ENCODE measurements around the gene SLITRK3. TPM values are rescaled to one million over a fixed set of nuclear protein-coding genes. Genes with fewer than 3 reads are reported as not detected.

SLITRK3 gene
- total RNA-seq, 1 donor from 2014 or later = 0.79 TPM

DNA sequence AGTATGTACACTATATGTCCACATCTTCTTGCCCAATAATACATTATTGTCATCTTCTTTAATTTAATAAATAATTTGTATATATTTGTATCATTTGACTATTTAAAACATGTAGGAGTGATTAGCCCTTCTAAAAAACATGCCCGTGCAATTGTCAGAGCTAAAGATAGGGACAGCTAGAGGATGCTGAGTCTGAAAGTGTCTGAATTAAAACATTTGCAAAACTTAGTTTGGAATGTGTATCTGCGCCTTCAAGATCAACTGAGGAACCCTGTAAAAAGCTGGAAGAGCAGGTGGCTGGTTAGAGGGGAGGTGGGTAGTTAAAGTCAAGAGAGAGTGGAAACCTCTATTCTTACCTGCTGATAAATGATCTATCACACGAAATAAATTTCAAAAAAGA, 4.7 kb downstream of the SLITRK3 start:
- Mint-ChIP-seq H3K36me3 (no peaks in the 10 kb centered on the region), H3K4me1 (peaks cover 25% of the 10 kb centered on the region), H3K9me3 (no peaks in the 10 kb centered on the region), H3K4me3 (no peak overlapping the region), H3K27me3 (ENCODE audit: insufficient read depth, low read depth) (peaks cover 18% of the 10 kb centered on the region), H3K27ac (no peak overlapping the region)
- no peak overlapping the region for H2AFZ ChIP-seq (replicated peaks)
- H3K4me2 ChIP-seq = no peak overlapping the region
- no peaks in the 10 kb centered on the region for H3K36me3 ChIP-seq
- no peak overlapping the region for H3K4me3 ChIP-seq
- peaks cover 34% of the 10 kb centered on the region for H3K27me3 ChIP-seq
- H3K9me3 ChIP-seq (ENCODE audit: low read depth) = no peaks in the 10 kb centered on the region
- no peak overlapping the region for H3K27ac ChIP-seq
- no peak overlapping the region for H3K9ac ChIP-seq
- H4K20me1 ChIP-seq (ENCODE audit: low read depth) = peaks cover 6% of the 10 kb centered on the region
- H3K4me1 ChIP-seq = peaks cover 30% of the 10 kb centered on the region
- TF ChIP-seq EZH2phosphoT487 (IDR thresholded peaks at IDR 0.05) (no peak), EZH2 (IDR thresholded peaks at IDR 0.05) (no peak)
- TF ChIP-seq, protein P1, sequence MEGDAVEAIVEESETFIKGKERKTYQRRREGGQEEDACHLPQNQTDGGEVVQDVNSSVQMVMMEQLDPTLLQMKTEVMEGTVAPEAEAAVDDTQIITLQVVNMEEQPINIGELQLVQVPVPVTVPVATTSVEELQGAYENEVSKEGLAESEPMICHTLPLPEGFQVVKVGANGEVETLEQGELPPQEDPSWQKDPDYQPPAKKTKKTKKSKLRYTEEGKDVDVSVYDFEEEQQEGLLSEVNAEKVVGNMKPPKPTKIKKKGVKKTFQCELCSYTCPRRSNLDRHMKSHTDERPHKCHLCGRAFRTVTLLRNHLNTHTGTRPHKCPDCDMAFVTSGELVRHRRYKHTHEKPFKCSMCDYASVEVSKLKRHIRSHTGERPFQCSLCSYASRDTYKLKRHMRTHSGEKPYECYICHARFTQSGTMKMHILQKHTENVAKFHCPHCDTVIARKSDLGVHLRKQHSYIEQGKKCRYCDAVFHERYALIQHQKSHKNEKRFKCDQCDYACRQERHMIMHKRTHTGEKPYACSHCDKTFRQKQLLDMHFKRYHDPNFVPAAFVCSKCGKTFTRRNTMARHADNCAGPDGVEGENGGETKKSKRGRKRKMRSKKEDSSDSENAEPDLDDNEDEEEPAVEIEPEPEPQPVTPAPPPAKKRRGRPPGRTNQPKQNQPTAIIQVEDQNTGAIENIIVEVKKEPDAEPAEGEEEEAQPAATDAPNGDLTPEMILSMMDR (IDR thresholded peaks at IDR 0.05) = no peak
- peaks cover 28% of the 10 kb centered on the region for H3F3A ChIP-seq (ENCODE audit: low read depth)
- no peak for DNase-seq (ENCODE audit: low spot score)
- H3K79me2 ChIP-seq (ENCODE audit: low read depth) = no peaks in the 10 kb centered on the region

DNA sequence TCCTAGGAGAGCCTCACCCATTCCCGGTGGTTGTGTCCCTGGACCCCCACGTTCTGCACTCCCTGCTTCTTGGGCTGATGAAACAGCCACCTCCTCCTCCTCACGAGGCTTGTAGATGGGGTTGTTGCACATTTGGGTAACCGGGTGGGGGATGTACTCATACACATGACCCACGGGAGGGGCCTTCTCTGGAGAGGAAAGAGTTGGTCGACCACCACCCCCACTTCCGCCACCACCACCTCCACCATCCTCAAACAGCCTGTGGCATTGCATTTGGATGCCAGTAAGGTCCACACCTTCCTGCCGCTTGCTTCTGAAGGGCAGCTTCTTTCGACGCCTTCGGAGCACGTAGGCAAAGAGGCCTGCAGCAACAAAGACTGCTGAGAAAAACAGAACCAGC, 7.7 kb downstream of the SLITRK3 start:
- Histone ChIP-seq H4K20me1 (ENCODE audit: low read depth) (no peaks in the 10 kb centered on the region), H3K9ac (no peak overlapping the region), H3K4me3 (no peak overlapping the region), H3K27ac (no peak overlapping the region), H3K27me3 (peaks cover 4% of the 10 kb centered on the region), H3K4me1 (peaks cover 9% of the 10 kb centered on the region), H3K4me2 (no peak overlapping the region), H3F3A (ENCODE audit: low read depth) (peaks cover 10% of the 10 kb centered on the region), H3K9me3 (ENCODE audit: low read depth) (no peaks in the 10 kb centered on the region), H3K79me2 (ENCODE audit: low read depth) (no peaks in the 10 kb centered on the region), H3K36me3 (no peaks in the 10 kb centered on the region), H2AFZ (replicated peaks) (no peak overlapping the region)
- no peaks in the 10 kb centered on the region for H3K36me3 Mint-ChIP-seq
- H3K27me3 Mint-ChIP-seq (ENCODE audit: insufficient read depth, low read depth) = no peaks in the 10 kb centered on the region
- no peaks in the 10 kb centered on the region for H3K9me3 Mint-ChIP-seq
- DNase-seq (ENCODE audit: low spot score) = no peak
- TF ChIP-seq, protein P1 (IDR thresholded peaks at IDR 0.05) = no peak
- TF ChIP-seq EZH2phosphoT487 (IDR thresholded peaks at IDR 0.05) = no peak
- no peak for TF ChIP-seq EZH2 (IDR thresholded peaks at IDR 0.05)
- no peak overlapping the region for H3K27ac Mint-ChIP-seq
- H3K4me1 Mint-ChIP-seq = peaks cover 9% of the 10 kb centered on the region
- H3K4me3 Mint-ChIP-seq = no peak overlapping the region

DNA sequence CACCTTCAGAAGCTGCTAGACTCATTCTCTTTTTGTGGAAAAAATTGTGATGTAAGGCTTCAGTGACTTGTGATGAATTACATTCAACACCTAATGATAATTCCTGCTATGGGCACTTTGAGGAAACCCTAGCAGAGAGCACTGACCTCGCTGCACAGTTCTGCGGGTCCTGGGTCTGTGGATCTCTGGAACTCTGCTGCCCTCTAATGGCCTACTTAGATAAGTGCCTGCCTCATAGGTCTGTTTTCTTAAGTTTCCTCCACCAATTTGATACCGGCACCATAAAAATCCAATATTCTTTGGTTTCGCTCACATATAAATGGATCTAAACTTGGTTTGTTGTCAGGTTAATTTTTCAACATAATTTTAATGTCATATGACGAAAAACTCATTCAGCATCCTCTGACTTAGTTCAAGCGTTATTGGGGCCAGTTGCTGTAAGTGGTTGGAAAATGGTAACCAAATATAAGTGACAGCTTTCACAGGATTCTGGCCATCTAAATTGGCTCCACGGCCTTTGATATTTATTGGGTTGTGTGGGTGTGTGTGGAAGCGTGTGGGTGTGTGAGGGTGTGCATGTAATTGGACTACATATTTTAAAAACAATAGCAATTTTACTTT, 10.4 kb downstream of the SLITRK3 start:
- no peak overlapping the region for H3K4me2 ChIP-seq
- no peak overlapping the region for H3K4me3 ChIP-seq
- Mint-ChIP-seq H3K36me3 (no peaks in the 10 kb centered on the region), H3K4me1 (no peaks in the 10 kb centered on the region), H3K27me3 (ENCODE audit: insufficient read depth, low read depth) (no peaks in the 10 kb centered on the region), H3K9me3 (no peaks in the 10 kb centered on the region), H3K4me3 (no peak overlapping the region), H3K27ac (no peak overlapping the region)
- H3K27me3 ChIP-seq = no peaks in the 10 kb centered on the region
- no peak overlapping the region for H2AFZ ChIP-seq (replicated peaks)
- no peaks in the 10 kb centered on the region for H3F3A ChIP-seq (ENCODE audit: low read depth)
- no peaks in the 10 kb centered on the region for H3K4me1 ChIP-seq
- TF ChIP-seq EZH2 (IDR thresholded peaks at IDR 0.05) = no peak
- TF ChIP-seq, protein P1 (IDR thresholded peaks at IDR 0.05) = peak; percentile 92
- H4K20me1 ChIP-seq (ENCODE audit: low read depth) = no peaks in the 10 kb centered on the region
- no peaks in the 10 kb centered on the region for H3K79me2 ChIP-seq (ENCODE audit: low read depth)
- DNase-seq (ENCODE audit: low spot score) = peak; percentile 84
- H3K27ac ChIP-seq = no peak overlapping the region
- H3K36me3 ChIP-seq = no peaks in the 10 kb centered on the region
- H3K9ac ChIP-seq = no peak overlapping the region
- no peaks in the 10 kb centered on the region for H3K9me3 ChIP-seq (ENCODE audit: low read depth)

All from neural progenitor cell (in vitro differentiated cells).